IMR-90 (cell line): ENCODE data around the gene JAKMIP1.

ENCODE experiments used
- CEBPB ChIP-seq: IDR thresholded peaks from 2 replicates; pipeline ENCODE4 v1.6.1; 2012; ENCODE audit warnings: low read depth, low read length, improper control_type of control experiment
- POLR2A ChIP-seq: IDR thresholded peaks from 2 replicates; pipeline ENCODE4 v1.6.1; 2012; ENCODE audit warnings: mild to moderate bottlenecking, low read depth, low read length
- RAD21 ChIP-seq: IDR thresholded peaks from 2 replicates; pipeline ENCODE4 v1.6.1; 2012; ENCODE audit warnings: low read length, improper control_type of control experiment
- RCOR1 ChIP-seq: IDR thresholded peaks from 2 replicates; pipeline ENCODE4 v1.6.1; 2012; ENCODE audit warnings: mild to moderate bottlenecking, low read length, improper control_type of control experiment; ENCODE audit not compliant: insufficient replicate concordance
- TF ChIP-seq, protein P1 (sequence below): conservative IDR thresholded peaks from 2 replicates; pipeline ENCODE4 v1.5.1; 2012; ENCODE audit warnings: mild to moderate bottlenecking, low read depth, low read length, improper control_type of control experiment
- TF ChIP-seq, protein P2 (sequence below): fragments of 150-350 bp; IDR thresholded peaks from 2 replicates; pipeline ENCODE4 v1.6.1; 2017; ENCODE audit warnings: mild to moderate bottlenecking, antibody characterized with exemption, low read length, low read depth
- TF ChIP-seq, protein P3 (sequence below): fragments of 150-350 bp; IDR thresholded peaks from 2 replicates; pipeline ENCODE4 v1.6.1; 2016; ENCODE audit warnings: low read depth, mild to moderate bottlenecking, low read length, moderate library complexity, borderline replicate concordance

DNA sequence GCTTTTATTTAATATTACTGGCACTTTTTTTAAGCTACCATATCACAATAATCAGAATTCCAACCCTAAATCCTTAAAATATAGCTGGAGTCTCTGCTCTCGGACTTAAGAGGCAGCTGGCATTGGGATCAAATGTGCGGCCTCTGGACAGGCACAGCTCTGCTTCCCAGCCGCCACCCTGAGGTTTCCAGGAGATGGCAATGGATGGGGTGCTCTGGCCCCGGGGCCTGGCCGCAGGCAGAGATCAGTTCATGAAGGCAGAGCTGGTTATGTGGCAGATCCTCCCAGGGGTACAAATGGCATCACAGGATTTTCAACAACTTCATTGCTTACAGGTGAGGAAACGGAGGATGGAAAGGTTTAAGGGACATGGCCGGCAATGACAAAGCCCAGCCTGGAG lies 57.8 kb downstream of the JAKMIP1 start:
- TF ChIP-seq, protein P1, sequence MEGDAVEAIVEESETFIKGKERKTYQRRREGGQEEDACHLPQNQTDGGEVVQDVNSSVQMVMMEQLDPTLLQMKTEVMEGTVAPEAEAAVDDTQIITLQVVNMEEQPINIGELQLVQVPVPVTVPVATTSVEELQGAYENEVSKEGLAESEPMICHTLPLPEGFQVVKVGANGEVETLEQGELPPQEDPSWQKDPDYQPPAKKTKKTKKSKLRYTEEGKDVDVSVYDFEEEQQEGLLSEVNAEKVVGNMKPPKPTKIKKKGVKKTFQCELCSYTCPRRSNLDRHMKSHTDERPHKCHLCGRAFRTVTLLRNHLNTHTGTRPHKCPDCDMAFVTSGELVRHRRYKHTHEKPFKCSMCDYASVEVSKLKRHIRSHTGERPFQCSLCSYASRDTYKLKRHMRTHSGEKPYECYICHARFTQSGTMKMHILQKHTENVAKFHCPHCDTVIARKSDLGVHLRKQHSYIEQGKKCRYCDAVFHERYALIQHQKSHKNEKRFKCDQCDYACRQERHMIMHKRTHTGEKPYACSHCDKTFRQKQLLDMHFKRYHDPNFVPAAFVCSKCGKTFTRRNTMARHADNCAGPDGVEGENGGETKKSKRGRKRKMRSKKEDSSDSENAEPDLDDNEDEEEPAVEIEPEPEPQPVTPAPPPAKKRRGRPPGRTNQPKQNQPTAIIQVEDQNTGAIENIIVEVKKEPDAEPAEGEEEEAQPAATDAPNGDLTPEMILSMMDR, result no peak
- TF ChIP-seq POLR2A (no peak), RCOR1 (no peak), CEBPB (no peak), RAD21 (no peak)
- TF ChIP-seq, protein P2, sequence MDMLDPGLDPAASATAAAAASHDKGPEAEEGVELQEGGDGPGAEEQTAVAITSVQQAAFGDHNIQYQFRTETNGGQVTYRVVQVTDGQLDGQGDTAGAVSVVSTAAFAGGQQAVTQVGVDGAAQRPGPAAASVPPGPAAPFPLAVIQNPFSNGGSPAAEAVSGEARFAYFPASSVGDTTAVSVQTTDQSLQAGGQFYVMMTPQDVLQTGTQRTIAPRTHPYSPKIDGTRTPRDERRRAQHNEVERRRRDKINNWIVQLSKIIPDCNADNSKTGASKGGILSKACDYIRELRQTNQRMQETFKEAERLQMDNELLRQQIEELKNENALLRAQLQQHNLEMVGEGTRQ, result no peak
- TF ChIP-seq, protein P3, sequence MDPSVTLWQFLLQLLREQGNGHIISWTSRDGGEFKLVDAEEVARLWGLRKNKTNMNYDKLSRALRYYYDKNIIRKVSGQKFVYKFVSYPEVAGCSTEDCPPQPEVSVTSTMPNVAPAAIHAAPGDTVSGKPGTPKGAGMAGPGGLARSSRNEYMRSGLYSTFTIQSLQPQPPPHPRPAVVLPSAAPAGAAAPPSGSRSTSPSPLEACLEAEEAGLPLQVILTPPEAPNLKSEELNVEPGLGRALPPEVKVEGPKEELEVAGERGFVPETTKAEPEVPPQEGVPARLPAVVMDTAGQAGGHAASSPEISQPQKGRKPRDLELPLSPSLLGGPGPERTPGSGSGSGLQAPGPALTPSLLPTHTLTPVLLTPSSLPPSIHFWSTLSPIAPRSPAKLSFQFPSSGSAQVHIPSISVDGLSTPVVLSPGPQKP, result no peak
